Medulla oblongata (tissue), 1 donor: ENCODE results near the gene BCL2L14.
"Not testable (repeated sequence)": the region's sequence is repeated elsewhere in the genome, so short reads cannot be mapped to it uniquely, and the experiment has no call there.

Source experiments
- DNase-seq: peaks from one replicate; pipeline ENCODE4 v3.0.0-alpha.2; 2015; ENCODE audit errors: extremely low spot score

Gene BCL2L14

DNA sequence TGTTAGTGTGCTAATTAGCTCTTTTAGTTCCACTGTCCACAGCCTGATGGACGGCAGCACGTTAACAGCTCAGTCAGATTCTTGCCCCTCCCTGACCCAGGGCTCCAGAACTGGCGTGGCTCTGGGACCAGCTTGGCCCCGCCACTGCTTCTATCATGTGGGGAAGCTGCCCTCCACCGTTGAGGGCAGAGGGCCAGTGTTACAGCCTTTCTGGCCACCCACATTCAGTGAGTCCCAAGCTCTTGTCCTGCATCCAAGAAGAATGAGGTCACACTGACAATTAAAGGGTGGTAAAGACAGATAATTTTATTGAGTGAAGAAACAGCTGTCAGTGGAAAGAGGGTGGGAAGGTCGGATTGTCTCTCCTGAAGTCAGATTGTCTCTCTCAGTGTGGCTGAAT lies 36.9 kb downstream of the BCL2L14 start:
- no peak for DNase-seq

DNA sequence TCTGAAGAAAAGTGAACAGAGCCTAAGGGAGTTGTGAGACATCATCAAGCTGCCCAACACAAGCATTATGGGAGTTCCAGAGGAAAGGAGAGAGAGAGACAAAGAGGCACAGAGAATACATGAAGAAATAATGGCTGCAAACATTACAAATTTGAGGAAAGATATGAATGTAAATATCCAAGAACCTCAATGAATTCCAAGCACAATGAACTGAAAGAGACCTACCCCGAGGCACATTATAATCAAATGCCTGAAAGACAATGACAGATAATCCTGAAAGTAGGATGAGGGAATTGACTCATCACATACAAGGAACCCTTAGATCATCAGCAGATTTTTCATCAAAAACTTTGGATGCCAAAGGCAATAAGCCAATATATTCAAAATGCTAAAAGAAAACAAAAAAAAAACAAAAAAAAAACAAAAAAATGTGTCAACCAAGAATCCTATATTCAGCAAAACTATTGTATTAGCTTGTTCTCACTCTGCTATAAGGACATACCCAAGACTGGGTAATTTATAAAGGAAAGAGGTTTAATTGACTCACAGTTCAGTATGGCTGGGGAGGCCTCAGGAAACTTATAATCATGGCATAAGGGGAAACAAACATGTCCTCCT lies 37.8 kb downstream of the BCL2L14 start:
- no peak for DNase-seq

DNA sequence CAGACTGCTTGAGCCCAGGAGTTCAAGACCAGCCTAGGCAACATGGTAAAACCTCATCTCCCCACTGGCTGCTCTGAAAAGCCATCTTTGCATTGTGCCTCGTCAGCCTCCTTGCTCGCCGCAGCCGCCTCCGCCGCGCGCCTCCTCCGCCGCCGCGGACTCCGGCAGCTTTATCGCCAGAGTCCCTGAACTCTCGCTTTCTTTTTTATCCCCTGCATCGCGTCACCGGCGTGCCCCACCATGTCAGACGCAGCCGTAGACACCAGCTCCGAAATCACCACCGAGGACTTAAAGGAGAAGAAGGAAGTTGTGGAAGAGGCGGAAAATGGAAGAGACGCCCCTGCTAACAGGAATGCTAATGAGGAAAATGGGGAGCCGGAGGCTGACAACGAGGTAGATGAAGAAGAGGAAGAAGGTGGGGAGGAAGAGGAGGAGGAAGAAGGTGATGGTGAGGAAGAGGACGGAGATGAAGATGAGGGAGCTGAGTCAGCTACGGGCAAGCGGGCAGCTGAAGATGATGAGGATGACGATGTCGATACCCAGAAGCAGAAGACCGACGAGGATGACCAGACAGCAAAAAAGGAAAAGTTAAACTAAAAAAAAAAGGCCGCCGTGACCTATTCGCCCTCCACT lies 40.3 kb downstream of the BCL2L14 start:
- DNase-seq, result not testable (repeated sequence)

GRCh38 chr12:12115514-12115913 lies 44.8 kb downstream of the BCL2L14 start:
- peak; percentile 40 for DNase-seq

GRCh38 chr12:12116677-12117076 lies 45.9 kb downstream of the BCL2L14 start:
- DNase-seq, result no peak

GRCh38 chr12:12121061-12121460 lies 50.3 kb downstream of the BCL2L14 start:
- no peak for DNase-seq

DNA sequence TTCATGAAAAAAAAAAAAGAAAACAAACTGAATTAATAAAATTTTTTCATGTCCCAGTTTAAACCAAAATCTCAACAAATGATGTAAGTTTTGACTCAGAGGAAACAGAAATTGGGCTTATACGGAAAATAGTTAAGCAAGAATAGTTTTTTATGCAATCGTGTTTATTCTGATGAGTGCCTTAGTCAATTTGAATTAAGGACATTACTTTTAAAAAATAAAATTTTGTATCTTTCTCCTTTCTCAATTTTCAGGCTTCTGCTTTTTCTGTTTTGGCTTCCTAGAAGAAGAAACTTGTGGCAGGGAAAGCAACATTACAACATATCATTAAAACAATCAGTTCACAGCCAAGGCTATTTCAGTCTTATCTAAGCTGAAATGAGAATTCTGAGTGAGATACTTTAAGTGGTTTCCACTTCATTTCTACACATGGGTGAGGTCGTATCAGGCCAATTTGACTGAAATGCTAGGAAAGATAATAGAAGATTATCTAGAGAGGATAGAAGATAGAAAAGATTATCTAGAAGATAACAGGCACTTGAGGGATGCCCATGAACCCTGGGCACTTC lies 52.4 kb downstream of the BCL2L14 start:
- no peak for DNase-seq

DNA sequence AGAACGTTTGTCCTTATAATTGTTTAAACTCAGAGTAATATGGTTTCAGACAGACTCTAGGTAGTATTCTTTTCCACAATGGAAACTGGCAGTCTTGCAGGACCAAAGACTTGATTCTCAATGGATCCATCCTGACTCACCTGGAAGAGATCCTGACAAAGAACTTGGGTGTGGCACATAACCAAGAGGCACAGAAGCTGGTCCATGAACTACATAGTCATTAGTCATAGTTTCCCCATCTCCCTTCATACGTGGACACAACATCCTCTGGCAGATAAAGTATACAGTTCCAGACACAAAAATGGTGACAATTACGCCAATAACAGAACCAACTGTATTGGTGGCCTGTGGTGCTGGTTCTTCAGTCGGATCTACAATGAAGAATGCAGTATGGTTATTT lies 55.8 kb downstream of the BCL2L14 start:
- DNase-seq, result no peak

GRCh38 chr12:12127304-12127703 lies 56.6 kb downstream of the BCL2L14 start:
- DNase-seq, result no peak

DNA sequence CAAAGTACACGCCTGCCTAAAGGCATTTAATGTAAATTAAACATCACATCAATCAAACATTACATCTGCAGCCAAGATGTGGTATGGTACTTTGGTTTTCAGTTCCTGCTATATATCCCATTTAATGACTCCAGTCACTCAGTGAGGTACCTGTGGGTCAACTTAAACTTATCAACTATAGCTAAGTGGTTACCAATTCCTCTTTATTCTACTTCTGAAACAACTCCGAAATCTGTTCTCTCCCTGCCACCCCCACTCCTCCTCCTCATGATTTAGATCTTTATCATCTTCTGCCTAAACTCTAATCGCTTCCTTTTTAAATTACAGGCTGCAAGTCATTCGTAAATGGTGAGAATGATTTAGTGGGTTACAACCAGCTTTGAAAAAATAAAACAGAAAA lies 57.9 kb downstream of the BCL2L14 start:
- DNase-seq, result no peak

DNA sequence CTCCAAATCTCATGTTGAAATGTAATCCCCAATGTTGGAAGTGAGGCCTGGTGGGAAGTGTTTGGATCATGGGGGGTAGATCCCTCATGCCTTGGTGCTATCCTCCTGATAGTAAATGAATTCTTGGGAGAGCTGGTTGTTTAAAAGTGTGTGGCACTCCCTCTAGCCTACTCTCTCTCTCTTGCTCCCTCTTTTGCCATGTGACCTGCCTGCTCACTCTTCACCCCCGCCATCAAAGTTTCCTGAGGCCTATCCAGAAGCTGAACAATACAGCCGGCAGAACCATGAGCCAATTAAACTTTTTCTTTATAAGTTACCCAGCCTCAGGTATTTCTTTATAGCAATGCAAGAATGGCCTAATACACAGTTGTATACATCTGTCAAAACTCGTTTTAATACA lies 62.5 kb downstream of the BCL2L14 start:
- no peak for DNase-seq

DNA sequence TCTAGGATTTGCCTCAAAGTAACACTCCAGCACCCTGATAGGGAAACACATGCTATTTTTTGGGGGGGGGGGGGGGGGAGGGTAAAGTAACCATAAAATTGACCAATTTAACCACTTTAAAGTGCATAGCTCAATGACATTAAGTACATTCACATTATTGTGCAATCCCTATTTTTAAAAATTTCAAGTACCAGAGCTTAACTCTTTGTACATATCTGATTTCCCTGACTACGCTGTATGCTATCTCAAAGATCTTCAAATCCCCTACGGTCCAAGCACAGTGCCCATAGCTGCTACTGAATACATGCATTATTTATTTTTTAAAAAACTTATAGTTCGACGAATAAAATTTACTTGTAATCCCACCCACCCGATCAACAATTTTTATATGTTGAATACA lies 63.0 kb downstream of the BCL2L14 start:
- DNase-seq, result no peak

GRCh38 chr12:12138203-12139154 lies 67.7 kb downstream of the BCL2L14 start:
- DNase-seq, result no peak

- no peak for DNase-seq
These were observed 70.3 kb downstream of the BCL2L14 start for GRCh38 chr12:12141000-12141399.

GRCh38 chr12:12144531-12144930 lies 73.8 kb downstream of the BCL2L14 start:
- not testable (repeated sequence) for DNase-seq

DNA sequence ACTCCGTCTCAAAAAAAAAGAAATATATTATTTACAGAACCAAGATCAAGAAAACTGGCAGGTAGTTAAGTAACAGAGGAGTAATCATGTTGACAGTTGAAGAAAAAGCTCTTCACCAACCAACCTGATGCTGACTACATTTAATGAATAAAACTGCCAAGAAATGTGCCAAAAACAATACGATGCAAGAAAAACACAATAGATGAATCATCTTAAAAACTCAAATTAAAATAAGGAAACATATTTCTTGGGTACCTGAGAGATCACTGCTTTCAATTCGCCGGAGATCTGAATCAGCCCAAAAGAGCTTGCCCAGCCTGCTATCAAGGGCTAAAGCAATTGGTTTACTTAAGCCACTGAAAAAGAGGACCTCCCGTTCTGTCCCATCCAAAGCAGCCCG lies 76.4 kb downstream of the BCL2L14 start:
- no peak for DNase-seq
